DOHH2 (cell line): ENCODE measurements around the gene SMCHD1.

Experiments
- CTCF ChIP-seq: fragments of 200-600 bp; sonication (generic); IDR thresholded peaks from one replicate; pipeline ENCODE4 v1.5.1; 2014; ENCODE audit warnings: antibody characterized with exemption, mild to moderate bottlenecking, low read depth, low read length; ENCODE audit not compliant: poor library complexity, severe bottlenecking
- EZH2phosphoT487 ChIP-seq: fragments of 200-600 bp; sonication (generic); IDR thresholded peaks from 2 replicates; pipeline ENCODE4 v1.6.1; 2017; ENCODE audit warnings: borderline replicate concordance, mild to moderate bottlenecking, antibody characterized with exemption, low read length, moderate library complexity, mixed read lengths

- TF ChIP-seq CTCF (no peak), EZH2phosphoT487 (no peak)
These were observed 142.4 kb downstream of the SMCHD1 start for GRCh38 chr18:2797951-2798350.
